HEK293 (cell line): ENCODE measurements around the gene CLEC16A.

Source experiments
- CTCF ChIA-PET: fragments of 350-600 bp; formaldehyde crosslinking; extraction: SDS; loops from one replicate; lab custom pipeline; 2021; ENCODE audit warnings: antibody characterized with exemption; lab: Yijun Ruan, JAX
- POLR2A ChIA-PET: fragments of 300-600 bp; formaldehyde crosslinking; extraction: SDS; loops from one replicate; lab custom pipeline; 2020; ENCODE audit warnings: antibody characterized with exemption, inconsistent platforms; lab: Yijun Ruan, JAX
- H3K27ac ChIP-seq: fragments of 200-500 bp; sonication (Bioruptor generic); 2 replicates; pipeline ENCODE4 v1.5.1; 2014; ENCODE audit warnings: low read depth, low read length, control low read depth, inconsistent platforms; ENCODE audit errors: extremely low read depth
- H3K36me3 ChIP-seq, 2 experiments: fragments of 200-500 bp in 1 of 2; sonication (Bioruptor generic) in 1 of 2; 1 replicate in 1 of 2; 2 replicates in 1 of 2; pipeline ENCODE4 v1.5.1; 2014 to 2017; ENCODE audit warnings: inconsistent platforms in 2 of 2, low read length in 2 of 2; ENCODE audit not compliant: control insufficient read depth in 2 of 2, insufficient read depth in 1 of 2
- H3K4me1 ChIP-seq: fragments of 200-500 bp; sonication (Bioruptor generic); 2 replicates; pipeline ENCODE4 v1.5.1; 2014; ENCODE audit warnings: mild to moderate bottlenecking, low read length, inconsistent platforms; ENCODE audit not compliant: control insufficient read depth, insufficient read depth
- H3K4me3 ChIP-seq: 2 replicates; pipeline ENCODE4 v1.5.1; 2011; ENCODE audit warnings: low read depth, mild to moderate bottlenecking, control low read depth, low read length, moderate library complexity
- H3K9me3 ChIP-seq: fragments of 200-500 bp; sonication (Bioruptor generic); 2 replicates; pipeline ENCODE4 v1.5.1; 2014; ENCODE audit warnings: low read depth, low read length, inconsistent platforms; ENCODE audit not compliant: control insufficient read depth, insufficient read depth
- KLF9 ChIP-seq: fragments of 450-650 bp; formaldehyde crosslinking; IDR thresholded peaks from 2 replicates; pipeline ENCODE4 v1.5.1; 2016; ENCODE audit warnings: missing biosample characterization, missing genetic modification characterization, low read depth
- SCRT2 ChIP-seq: fragments of 450-650 bp; formaldehyde crosslinking; IDR thresholded peaks from 2 replicates; pipeline ENCODE4 v1.5.1; 2016; ENCODE audit warnings: missing biosample characterization, missing genetic modification characterization
- YY1 ChIP-seq: fragments of 450-650 bp; formaldehyde crosslinking; IDR thresholded peaks from 2 replicates; pipeline ENCODE4 v1.5.1; 2018; ENCODE audit warnings: missing biosample characterization, missing genetic modification characterization
- ZBTB10 ChIP-seq: fragments of 450-650 bp; formaldehyde crosslinking; IDR thresholded peaks from 2 replicates; pipeline ENCODE4 v1.5.1; 2016; ENCODE audit warnings: missing biosample characterization, missing genetic modification characterization
- ZNF335 ChIP-seq: fragments of 450-650 bp; formaldehyde crosslinking; conservative IDR thresholded peaks from 2 replicates; pipeline ENCODE4 v1.5.1; 2016; ENCODE audit warnings: missing biosample characterization, missing genetic modification characterization
- ZNF366 ChIP-seq: fragments of 450-650 bp; formaldehyde crosslinking; conservative IDR thresholded peaks from 2 replicates; pipeline ENCODE4 v1.5.1; 2016; ENCODE audit warnings: missing biosample characterization, missing genetic modification characterization
- ZNF398 ChIP-seq: fragments of 450-650 bp; formaldehyde crosslinking; IDR thresholded peaks from 2 replicates; pipeline ENCODE4 v1.5.1; 2017; ENCODE audit warnings: missing biosample characterization, missing genetic modification characterization
- ZNF426 ChIP-seq: fragments of 450-650 bp; formaldehyde crosslinking; IDR thresholded peaks from 2 replicates; pipeline ENCODE4 v1.5.1; 2017; ENCODE audit warnings: missing biosample characterization, missing genetic modification characterization, mild to moderate bottlenecking, inconsistent platforms, moderate library complexity
- ZNF571 ChIP-seq: fragments of 450-650 bp; formaldehyde crosslinking; IDR thresholded peaks from 2 replicates; pipeline ENCODE4 v1.5.0; 2017; ENCODE audit warnings: missing biosample characterization, missing genetic modification characterization
- ZNF623 ChIP-seq: fragments of 450-650 bp; formaldehyde crosslinking; IDR thresholded peaks from 2 replicates; pipeline ENCODE4 v1.5.1; 2016; ENCODE audit warnings: missing biosample characterization, missing genetic modification characterization
- ZNF76 ChIP-seq: fragments of 450-650 bp; formaldehyde crosslinking; IDR thresholded peaks from 2 replicates; pipeline ENCODE4; 2016; ENCODE audit warnings: low read depth, missing biosample characterization, missing genetic modification characterization, borderline replicate concordance
- ZSCAN30 ChIP-seq: fragments of 450-650 bp; IDR thresholded peaks from 2 replicates; pipeline ENCODE4 v1.5.1; 2018; ENCODE audit warnings: missing biosample characterization, mild to moderate bottlenecking, missing genetic modification characterization, moderate library complexity
- TF ChIP-seq, protein P1 (sequence below): fragments of 450-650 bp; formaldehyde crosslinking; IDR thresholded peaks from 2 replicates; pipeline ENCODE4 v1.5.1; 2016; ENCODE audit warnings: missing biosample characterization, missing genetic modification characterization
- TF ChIP-seq, protein P2 (sequence below): fragments of 450-650 bp; formaldehyde crosslinking; IDR thresholded peaks from 2 replicates; pipeline ENCODE4 v1.5.1; 2016; ENCODE audit warnings: missing biosample characterization, missing genetic modification characterization

Gene CLEC16A

GRCh38 chr16:11003141-11003540 lies 58.8 kb downstream of the CLEC16A start:
- Histone ChIP-seq H3K36me3 (peaks cover 0 to 17% of the 10 kb centered on the region in 2 experiments; a peak in 1 of 3 replicates), H3K9me3 (no peaks in the 10 kb centered on the region), H3K27ac (no peak overlapping the region), H3K4me3 (no peak overlapping the region), H3K4me1 (no peaks in the 10 kb centered on the region)
- POLR2A ChIA-PET, result no interaction called here
- CTCF ChIA-PET, result no interaction called here
- TF ChIP-seq ZNF335 (no peak), SCRT2 (tag by site-specific recombination) (0 out of 2 replicates have a peak, but pooled peaks have one; percentile 5)

GRCh38 chr16:11004351-11004750 lies 60.0 kb downstream of the CLEC16A start:
- Histone ChIP-seq H3K9me3 (no peaks in the 10 kb centered on the region), H3K4me1 (no peaks in the 10 kb centered on the region), H3K4me3 (no peak overlapping the region), H3K27ac (no peak overlapping the region), H3K36me3 (peaks cover 0 to 16% of the 10 kb centered on the region in 2 experiments; a peak in 1 of 3 replicates)
- ChIA-PET CTCF (no interaction called here), POLR2A (no interaction called here)
- no peak for TF ChIP-seq ZBTB10
- TF ChIP-seq ZNF76, result no peak
- no peak for TF ChIP-seq YY1 (tag by site-specific recombination)
- TF ChIP-seq ZNF398 (tag by site-specific recombination), result no peak
- TF ChIP-seq, protein P1, sequence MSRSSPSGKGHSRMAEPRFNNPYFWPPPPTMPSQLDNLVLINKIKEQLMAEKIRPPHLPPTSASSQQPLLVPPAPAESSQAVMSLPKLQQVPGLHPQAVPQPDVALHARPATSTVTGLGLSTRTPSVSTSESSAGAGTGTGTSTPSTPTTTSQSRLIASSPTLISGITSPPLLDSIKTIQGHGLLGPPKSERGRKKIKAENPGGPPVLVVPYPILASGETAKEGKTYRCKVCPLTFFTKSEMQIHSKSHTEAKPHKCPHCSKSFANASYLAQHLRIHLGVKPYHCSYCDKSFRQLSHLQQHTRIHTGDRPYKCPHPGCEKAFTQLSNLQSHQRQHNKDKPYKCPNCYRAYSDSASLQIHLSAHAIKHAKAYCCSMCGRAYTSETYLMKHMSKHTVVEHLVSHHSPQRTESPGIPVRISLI, result no peak
- no peak for TF ChIP-seq KLF9 (tag by site-specific recombination)
- no peak for TF ChIP-seq ZNF623 (tag by site-specific recombination)
- no peak for TF ChIP-seq ZNF366 (tag by site-specific recombination)
- TF ChIP-seq, protein P2, sequence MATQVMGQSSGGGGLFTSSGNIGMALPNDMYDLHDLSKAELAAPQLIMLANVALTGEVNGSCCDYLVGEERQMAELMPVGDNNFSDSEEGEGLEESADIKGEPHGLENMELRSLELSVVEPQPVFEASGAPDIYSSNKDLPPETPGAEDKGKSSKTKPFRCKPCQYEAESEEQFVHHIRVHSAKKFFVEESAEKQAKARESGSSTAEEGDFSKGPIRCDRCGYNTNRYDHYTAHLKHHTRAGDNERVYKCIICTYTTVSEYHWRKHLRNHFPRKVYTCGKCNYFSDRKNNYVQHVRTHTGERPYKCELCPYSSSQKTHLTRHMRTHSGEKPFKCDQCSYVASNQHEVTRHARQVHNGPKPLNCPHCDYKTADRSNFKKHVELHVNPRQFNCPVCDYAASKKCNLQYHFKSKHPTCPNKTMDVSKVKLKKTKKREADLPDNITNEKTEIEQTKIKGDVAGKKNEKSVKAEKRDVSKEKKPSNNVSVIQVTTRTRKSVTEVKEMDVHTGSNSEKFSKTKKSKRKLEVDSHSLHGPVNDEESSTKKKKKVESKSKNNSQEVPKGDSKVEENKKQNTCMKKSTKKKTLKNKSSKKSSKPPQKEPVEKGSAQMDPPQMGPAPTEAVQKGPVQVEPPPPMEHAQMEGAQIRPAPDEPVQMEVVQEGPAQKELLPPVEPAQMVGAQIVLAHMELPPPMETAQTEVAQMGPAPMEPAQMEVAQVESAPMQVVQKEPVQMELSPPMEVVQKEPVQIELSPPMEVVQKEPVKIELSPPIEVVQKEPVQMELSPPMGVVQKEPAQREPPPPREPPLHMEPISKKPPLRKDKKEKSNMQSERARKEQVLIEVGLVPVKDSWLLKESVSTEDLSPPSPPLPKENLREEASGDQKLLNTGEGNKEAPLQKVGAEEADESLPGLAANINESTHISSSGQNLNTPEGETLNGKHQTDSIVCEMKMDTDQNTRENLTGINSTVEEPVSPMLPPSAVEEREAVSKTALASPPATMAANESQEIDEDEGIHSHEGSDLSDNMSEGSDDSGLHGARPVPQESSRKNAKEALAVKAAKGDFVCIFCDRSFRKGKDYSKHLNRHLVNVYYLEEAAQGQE (tag by site-specific recombination), result no peak

- CTCF ChIA-PET, result no interaction called here
These were observed 60.7 kb downstream of the CLEC16A start for GRCh38 chr16:11004973-11005610.

More at GRCh38 chr16:11004973-11005610, 60.7 kb downstream of the CLEC16A start:
- no peak overlapping the region for H3K27ac ChIP-seq
- TF ChIP-seq ZNF426 (tag by site-specific recombination) (no peak), ZSCAN30 (tag by site-specific recombination) (no peak), ZNF571 (tag by site-specific recombination) (no peak)
- H3K4me3 ChIP-seq, result no peak overlapping the region
- POLR2A ChIA-PET, result no interaction called here
- H3K9me3 ChIP-seq, result no peaks in the 10 kb centered on the region
- H3K4me1 ChIP-seq, result no peaks in the 10 kb centered on the region
- H3K36me3 ChIP-seq, result peaks cover 0 to 16% of the 10 kb centered on the region in 2 experiments; a peak in 1 of 3 replicates
